HG03108 (cell line): ENCODE results near the gene MEGF8.

Source experiments
- ATAC-seq: cut with Tn5 transposase; IDR thresholded peaks from one replicate; pipeline ENCODE4 v1.9.1; 2021; ENCODE audit warnings: moderate library complexity; ENCODE audit not compliant: unreplicated experiment

The MEGF8 gene

GRCh38 chr19:42285988-42286348 lies 39.5 kb upstream of the MEGF8 start:
- no peak for ATAC-seq

GRCh38 chr19:42286349-42287016 lies 39.0 kb upstream of the MEGF8 start:
- no peak for ATAC-seq

GRCh38 chr19:42287017-42287826 lies 38.2 kb upstream of the MEGF8 start:
- ATAC-seq = no peak

- no peak for ATAC-seq
Observed at GRCh38 chr19:42287827-42288107, 37.7 kb upstream of the MEGF8 start.

GRCh38 chr19:42288387-42288786 lies 37.0 kb upstream of the MEGF8 start:
- no peak for ATAC-seq

- ATAC-seq = no peak
Observed at GRCh38 chr19:42288881-42289555, 36.4 kb upstream of the MEGF8 start.

GRCh38 chr19:42289556-42290041 lies 35.8 kb upstream of the MEGF8 start:
- no peak for ATAC-seq

GRCh38 chr19:42290136-42290522 lies 35.3 kb upstream of the MEGF8 start:
- no peak for ATAC-seq

- ATAC-seq = no peak
Observed at GRCh38 chr19:42290523-42291434, 34.7 kb upstream of the MEGF8 start.

GRCh38 chr19:42291435-42291810 lies 34.0 kb upstream of the MEGF8 start:
- ATAC-seq = no peak

GRCh38 chr19:42292042-42292960 lies 33.1 kb upstream of the MEGF8 start:
- no peak for ATAC-seq

- no peak for ATAC-seq
Observed at GRCh38 chr19:42292963-42293362, 32.5 kb upstream of the MEGF8 start.

- ATAC-seq = no peak
Observed at GRCh38 chr19:42293540-42293939, 31.9 kb upstream of the MEGF8 start.

- ATAC-seq = no peak
Observed at GRCh38 chr19:42293948-42294347, 31.5 kb upstream of the MEGF8 start.

GRCh38 chr19:42294471-42295137 lies 30.8 kb upstream of the MEGF8 start:
- ATAC-seq = no peak

GRCh38 chr19:42295342-42295741 lies 30.1 kb upstream of the MEGF8 start:
- no peak for ATAC-seq

- ATAC-seq = peak; percentile 46
Observed at GRCh38 chr19:42295831-42296525, 29.5 kb upstream of the MEGF8 start.

- no peak for ATAC-seq
Observed at GRCh38 chr19:42297039-42297438, 28.4 kb upstream of the MEGF8 start.

- no peak for ATAC-seq
Observed at GRCh38 chr19:42301646-42302203, 23.7 kb upstream of the MEGF8 start, which contains the start of gene PRR19. Gene PRR19 (plus strand): TSS chr19:42302132. CDS start chr19:42309585, 7,453 bp downstream.
